ENCODE measurements around the gene ODC1.

The ODC1 gene

GRCh38 chr2:10413503-10413902, 34.6 kb downstream of the ODC1 start:
- no peak for DNase-seq

GRCh38 chr2:10412380-10412779, 35.7 kb downstream of the ODC1 start:
- DNase-seq = peak; percentile 76

DNA sequence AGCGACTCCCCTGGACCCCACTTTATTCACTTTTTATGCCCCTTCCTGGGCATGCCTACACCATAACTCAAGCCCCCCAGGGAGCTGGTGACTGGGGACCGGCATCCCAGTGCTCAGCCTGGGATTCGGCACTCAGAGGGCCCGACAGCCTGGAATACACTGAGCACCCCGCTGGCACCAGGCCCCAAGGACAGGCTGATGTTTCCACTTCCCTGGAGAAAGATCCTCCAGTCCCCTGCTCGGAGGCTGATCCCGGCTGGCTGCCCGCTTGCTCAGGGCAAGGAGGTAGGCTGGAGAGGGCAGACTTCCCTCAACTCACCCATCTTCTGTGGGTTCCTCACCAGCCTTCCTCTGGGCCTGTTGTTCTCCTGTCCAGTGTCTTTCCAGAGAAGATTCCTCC, 36.6 kb downstream of the ODC1 start:
- no peak for DNase-seq

GRCh38 chr2:10410823-10411437, 37.2 kb downstream of the ODC1 start:
- DNase-seq = no peak

DNA sequence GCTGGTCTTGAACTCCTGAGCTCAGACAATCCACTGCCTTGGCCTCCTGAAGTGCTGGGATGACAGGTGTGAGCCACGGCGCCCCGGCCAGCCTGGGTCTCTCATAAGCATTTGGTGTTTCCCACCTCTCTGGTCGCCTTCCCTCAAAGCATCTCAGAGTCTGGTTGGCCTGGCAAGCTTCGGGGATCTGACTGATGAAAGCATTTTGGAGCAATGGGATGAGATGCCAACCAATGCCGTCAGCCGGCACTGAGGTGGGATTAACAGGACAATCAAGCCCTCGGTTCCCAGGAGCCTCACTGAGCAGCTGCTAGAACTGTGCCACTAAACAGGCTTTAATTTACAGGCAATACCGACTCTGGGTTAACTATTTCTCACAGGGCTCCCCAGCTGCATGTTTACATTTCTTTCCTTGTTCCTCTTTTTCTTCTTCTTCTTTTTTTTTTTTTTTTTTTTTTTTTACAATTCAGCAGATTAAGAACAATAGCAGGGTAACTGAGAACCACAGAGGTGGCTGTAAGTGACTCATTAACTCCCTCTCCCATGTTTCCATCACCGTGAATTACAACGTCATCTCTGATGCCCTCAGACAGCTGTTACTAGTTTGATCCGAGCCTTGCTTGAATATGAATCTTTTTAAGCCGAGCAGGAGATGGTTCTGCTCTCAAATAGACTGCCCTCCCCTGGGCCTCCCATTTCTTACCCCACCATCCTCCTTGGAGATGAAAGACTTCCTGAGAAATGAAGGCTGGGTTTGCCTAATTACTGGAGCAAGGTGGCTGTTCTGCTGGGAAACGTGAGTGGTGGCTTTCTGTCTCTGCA, 37.9 kb downstream of the ODC1 start:
- DNase-seq = peak; percentile 33

- peak; percentile 92 for DNase-seq
Measured at GRCh38 chr2:10408649-10409579, 39.2 kb downstream of the ODC1 start.

DNA sequence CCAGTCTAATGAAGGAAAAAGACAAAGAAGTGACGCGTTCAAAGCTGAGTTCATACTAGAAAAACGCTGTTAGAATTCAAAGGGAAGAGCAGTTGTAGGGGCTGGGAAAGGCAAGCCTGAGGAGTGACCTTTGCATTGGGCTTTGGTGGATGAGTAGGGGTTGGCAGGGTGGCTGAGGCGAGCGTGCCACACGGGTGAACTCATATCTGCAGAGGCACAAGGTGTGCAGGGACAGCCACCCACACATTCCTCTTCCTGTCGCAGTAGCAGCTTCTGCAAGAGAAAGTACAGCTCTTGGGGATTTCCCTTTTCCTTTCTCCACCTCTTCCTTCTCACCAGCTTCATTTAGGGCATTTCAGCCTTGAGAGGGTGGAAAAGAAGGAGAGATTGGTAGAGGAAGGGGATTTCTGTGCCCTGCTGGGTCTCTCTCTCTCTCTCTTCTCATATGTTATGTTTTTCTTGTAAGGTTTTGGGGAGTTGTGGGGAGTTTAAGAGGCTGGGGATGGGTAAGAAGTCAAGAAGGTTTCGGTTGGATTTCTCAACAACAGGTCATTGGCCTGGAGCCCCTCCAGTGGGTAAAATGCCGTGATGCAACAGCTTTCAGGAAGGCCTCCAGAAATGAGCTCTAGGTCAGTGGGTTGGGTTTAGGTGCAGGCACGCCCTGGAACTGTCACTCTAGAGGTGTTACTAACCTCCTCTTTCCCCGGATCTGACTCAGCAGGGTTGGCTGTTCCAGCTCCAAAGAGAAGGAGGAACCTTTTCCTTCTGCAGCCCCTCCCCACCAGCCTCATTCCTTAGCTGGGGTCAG, 40.1 kb downstream of the ODC1 start:
- DNase-seq = peak; percentile 89

GRCh38 chr2:10407432-10407831, 40.7 kb downstream of the ODC1 start:
- DNase-seq = no peak

DNA sequence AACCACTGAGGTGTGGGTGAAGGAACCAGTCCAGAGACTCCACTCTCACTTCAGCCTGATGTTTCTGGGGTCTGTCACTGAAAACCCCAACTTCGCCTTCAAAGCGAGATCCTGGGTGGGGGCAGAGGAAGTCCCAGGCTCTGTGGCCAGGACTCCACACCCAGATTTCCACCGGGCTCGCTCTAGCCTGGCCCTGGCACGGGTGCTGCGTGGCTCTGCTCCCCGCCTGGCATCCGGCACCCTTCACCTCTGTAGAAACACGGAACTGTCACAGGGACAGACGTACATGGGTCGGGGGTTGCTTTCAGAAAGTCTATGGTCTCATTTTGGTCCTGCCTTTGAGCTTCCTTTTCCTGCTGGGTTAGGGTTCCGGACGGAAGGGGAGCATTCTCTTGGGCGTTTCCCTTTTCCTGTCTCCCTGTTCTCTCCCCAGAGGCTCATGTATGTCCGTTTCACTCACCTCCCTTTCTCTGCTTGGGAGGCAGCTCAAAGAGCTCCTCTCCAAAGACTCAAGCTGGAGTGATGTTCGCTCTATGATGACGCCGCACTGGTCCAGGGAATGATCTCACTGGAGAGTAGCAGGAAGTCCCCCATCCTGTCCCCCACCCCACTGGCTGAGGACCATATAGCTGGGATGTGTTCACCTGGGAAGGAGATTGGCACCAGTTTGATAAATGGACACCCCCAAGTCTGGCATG, 41.5 kb downstream of the ODC1 start:
- DNase-seq = no peak

DNA sequence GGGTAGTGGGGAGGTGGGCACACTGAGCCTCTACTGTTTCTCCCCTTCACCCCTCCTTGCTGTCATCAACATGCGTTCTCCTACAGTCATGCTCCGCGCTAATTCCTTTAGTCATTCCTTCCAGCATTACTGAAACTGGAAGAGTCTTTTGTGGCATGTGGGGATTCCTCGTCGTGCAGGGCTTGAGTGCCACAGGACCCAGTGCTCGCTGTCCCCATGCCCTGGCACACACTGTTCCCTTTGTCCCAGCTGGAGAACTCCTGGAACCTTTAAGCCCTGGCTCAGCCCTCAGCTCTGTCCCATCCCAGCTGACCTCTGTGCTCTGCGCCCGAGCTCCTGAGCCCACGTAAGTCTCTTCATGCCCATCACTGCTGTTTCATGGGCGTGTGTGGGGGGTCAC, 42.1 kb downstream of the ODC1 start:
- DNase-seq = no peak

GRCh38 chr2:10405448-10405847, 42.7 kb downstream of the ODC1 start:
- no peak for DNase-seq

- DNase-seq = no peak
Measured at GRCh38 chr2:10404324-10405143, 43.6 kb downstream of the ODC1 start.

GRCh38 chr2:10402653-10403215, 45.4 kb downstream of the ODC1 start:
- no peak for DNase-seq

- DNase-seq = no peak
Measured at GRCh38 chr2:10402062-10402585, 46.0 kb downstream of the ODC1 start.

- DNase-seq = no peak
Measured at GRCh38 chr2:10400978-10401951, 46.9 kb downstream of the ODC1 start.

DNA sequence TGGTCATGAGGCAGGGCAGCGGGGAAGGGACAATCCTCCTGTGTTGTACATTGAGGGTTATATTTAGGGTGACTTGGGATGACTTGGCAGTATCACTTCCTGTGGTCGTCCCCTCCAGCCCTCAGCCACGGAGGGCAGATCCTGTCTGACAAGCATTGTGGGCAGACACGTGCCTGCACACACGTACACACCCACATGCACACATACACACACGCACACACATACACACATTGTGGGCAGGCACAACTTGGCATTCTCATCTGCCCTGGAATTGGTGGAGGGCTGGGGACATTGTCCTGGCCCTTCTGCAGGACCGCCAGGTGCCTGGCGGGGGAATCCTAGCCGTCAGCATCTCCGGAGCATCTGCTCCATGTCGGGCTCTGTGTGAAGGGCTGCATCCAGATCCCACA, 47.6 kb downstream of the ODC1 start:
- peak; percentile 63 for DNase-seq

DNA sequence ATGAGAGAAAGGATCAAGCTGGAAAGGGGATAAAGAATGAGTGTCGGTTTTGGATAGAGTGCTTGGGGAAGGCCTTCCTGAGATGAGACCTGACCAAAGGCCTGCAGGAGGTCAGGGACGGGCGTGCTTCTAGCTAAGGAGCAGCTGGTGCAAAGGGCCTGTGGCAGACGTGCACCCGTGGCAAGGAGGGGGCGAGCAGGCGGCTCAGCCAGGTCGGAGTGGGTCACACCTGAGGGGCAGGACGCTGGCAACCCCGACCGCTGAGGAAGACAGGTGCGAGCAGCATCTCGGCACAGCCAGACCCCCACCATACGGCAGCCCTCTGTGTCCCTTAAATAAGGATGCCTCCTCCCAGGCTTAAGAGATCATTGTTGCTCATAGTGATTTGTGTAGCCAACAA, 48.1 kb downstream of the ODC1 start:
- DNase-seq = no peak

DNA sequence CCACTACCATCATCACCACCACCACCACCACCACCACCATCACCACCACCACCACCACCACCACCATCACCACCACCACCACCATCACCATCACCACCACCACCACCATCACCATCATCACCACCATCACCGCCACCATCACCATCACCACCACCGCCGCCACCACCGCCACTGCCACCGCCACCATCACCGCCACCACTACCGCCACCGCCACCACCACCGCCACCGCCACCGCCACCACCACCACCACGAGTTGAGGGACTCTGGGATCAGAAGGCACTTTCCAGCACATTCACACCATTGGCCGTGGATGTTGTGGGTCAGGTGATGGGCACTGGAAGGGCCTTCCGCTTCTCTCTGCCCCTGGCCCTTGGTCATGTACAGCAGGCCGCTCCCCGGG, 48.8 kb downstream of the ODC1 start:
- DNase-seq = no peak

DNA sequence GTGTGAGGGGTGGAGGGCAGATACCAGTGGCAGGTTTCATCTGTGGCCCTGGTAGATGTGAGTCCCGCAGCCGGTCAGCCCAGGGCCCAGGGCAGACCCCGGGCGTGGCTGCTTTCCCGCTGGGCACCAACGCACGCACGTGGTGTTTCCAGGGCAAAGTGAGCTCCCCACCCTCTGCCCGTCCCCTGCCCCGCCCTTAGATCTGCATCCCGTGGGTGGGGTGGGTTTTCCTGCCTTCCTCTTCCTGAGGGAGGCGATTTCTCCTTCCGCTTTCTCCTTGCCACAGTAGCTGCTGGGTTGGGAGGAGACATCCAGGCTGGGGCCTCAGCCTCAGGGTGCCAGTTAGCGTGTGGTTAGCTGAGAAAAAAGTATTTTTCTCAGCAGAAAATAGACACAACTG, 49.6 kb downstream of the ODC1 start:
- no peak for DNase-seq
